Common myeloid progenitor, CD34-positive (primary cell): ENCODE measurements around the gene CCNQ.

Source experiments
- CTCF ChIA-PET: fragments of 350-600 bp; sonication (Branson Sonifier 250); formaldehyde crosslinking; loops from one replicate; lab custom pipeline; 2021; ENCODE audit warnings: antibody characterized with exemption; lab: Charles Lee
- POLR2A ChIA-PET: fragments of 350-600 bp; sonication (Branson Sonifier 250); formaldehyde crosslinking; loops from one replicate; lab custom pipeline; 2021; ENCODE audit warnings: antibody characterized with exemption; lab: Charles Lee
- DNase-seq, 3 donors: peaks; one replicate each; pipeline versions ENCODE4 v3.0.0 to v3.0.0-alpha.2; 2013
- H3K27ac ChIP-seq, 2 experiments: 1 replicate in 1 of 2; 2 replicates in 1 of 2; pipeline ENCODE4 v1.7.0; 2013; ENCODE audit warnings: inconsistent platforms in 2 of 2, low read length in 2 of 2, mild to moderate bottlenecking in 2 of 2, low read depth in 1 of 2, moderate library complexity in 1 of 2; ENCODE audit not compliant: severe bottlenecking in 2 of 2, insufficient read depth in 1 of 2, poor library complexity in 1 of 2
- H3K27me3 ChIP-seq, 5 experiments: replicated peaks in 2 of 5; 1 replicate in 3 of 5; 2 replicates in 2 of 5; pipeline versions ENCODE4 v1.6.1 to v1.7.0; 2013; ENCODE audit warnings: low read length in 4 of 5, mild to moderate bottlenecking in 2 of 5, moderate library complexity in 2 of 5, inconsistent platforms in 1 of 5; ENCODE audit not compliant: insufficient read depth in 5 of 5, control insufficient read depth in 4 of 5
- H3K36me3 ChIP-seq, 4 experiments: 1 replicate in 2 of 4; 2 replicates in 2 of 4; pipeline versions ENCODE4 v1.6.1 to v1.7.0; 2013; ENCODE audit warnings: low read length in 3 of 4, control low read depth in 1 of 4, mild to moderate bottlenecking in 1 of 4; ENCODE audit not compliant: control insufficient read depth in 4 of 4, insufficient read depth in 4 of 4
- H3K4me1 ChIP-seq, 4 experiments: 1 replicate in 3 of 4; 2 replicates in 1 of 4; pipeline versions ENCODE4 v1.6.1 to v1.7.1; 2013; ENCODE audit warnings: low read length in 3 of 4, mild to moderate bottlenecking in 3 of 4, control low read depth in 1 of 4, inconsistent platforms in 1 of 4, moderate library complexity in 1 of 4; ENCODE audit not compliant: control insufficient read depth in 4 of 4, insufficient read depth in 4 of 4; ENCODE audit errors: control extremely low read depth in 1 of 4
- H3K4me3 ChIP-seq, 7 experiments: 1 replicate in 4 of 7; 2 replicates in 3 of 7; pipeline versions ENCODE4 v1.5.1 to v1.7.0; 2013; ENCODE audit warnings: mild to moderate bottlenecking in 7 of 7, low read length in 6 of 7, moderate library complexity in 6 of 7, inconsistent platforms in 2 of 7, low read depth in 2 of 7, control low read depth in 1 of 7; ENCODE audit not compliant: insufficient read depth in 4 of 7, control insufficient read depth in 1 of 7; ENCODE audit errors: extremely low read depth in 1 of 7
- H3K9me3 ChIP-seq, 5 experiments: 1 replicate in 4 of 5; 2 replicates in 1 of 5; pipeline versions ENCODE4 v1.6.1 to v1.7.1; 2013; ENCODE audit warnings: low read length in 4 of 5, mild to moderate bottlenecking in 2 of 5, inconsistent platforms in 1 of 5, low read depth in 1 of 5, moderate library complexity in 1 of 5; ENCODE audit not compliant: control insufficient read depth in 4 of 5, insufficient read depth in 2 of 5; ENCODE audit errors: control extremely low read depth in 1 of 5
- WGBS: methylation state at CpG from one replicate; pipeline ENCODE4 v1.1.5; 2013; ENCODE audit not compliant: insufficient coverage; 5-methylcytosine and 5-hydroxymethylcytosine counted together

Gene CCNQ

GRCh38 chrX:153644356-153645125, 45.6 kb upstream of the CCNQ start:
- WGBS, result 32% methylated on average over 40 of the region's 46 CpGs
- H3K4me1 ChIP-seq, result peaks cover 0 to 26% (median 8%) of the 10 kb centered on the region in 4 experiments
- H3K4me3 ChIP-seq, result peak overlapping the region in 1 of 7 experiments; percentile 33
- H3K27me3 ChIP-seq, result peaks cover 0 to 94% (median 24%) of the 10 kb centered on the region in 5 experiments
- H3K36me3 ChIP-seq, result no peaks in the 10 kb centered on the region
- peaks cover 0 to 5% (median 0%) of the 10 kb centered on the region in 5 experiments for H3K9me3 ChIP-seq
- POLR2A ChIA-PET, result no interaction called here
- DNase-seq, result no peak
- H3K27ac ChIP-seq, result no peak overlapping the region
- CTCF ChIA-PET, result interaction anchor here (0.8 to 2.5 kb wide), 11 partner anchors 9 to 105 kb away, joined by 3 to 12 read pairs (median 4); no protein-coding TSS in a partner anchor

- Histone ChIP-seq H3K27ac (no peak overlapping the region), H3K27me3 (peaks cover 0 to 95% (median 19%) of the 10 kb centered on the region in 5 experiments), H3K36me3 (no peaks in the 10 kb centered on the region), H3K4me1 (peaks cover 0 to 26% (median 8%) of the 10 kb centered on the region in 4 experiments), H3K9me3 (peaks cover 0 to 5% (median 0%) of the 10 kb centered on the region in 5 experiments), H3K4me3 (peak overlapping the region in 2 of 7 experiments; percentile 22 to 28)
- WGBS, result 36% methylated on average over 53 of the region's 84 CpGs
- DNase-seq, result peak in 1 of 3 donors; percentile 23
- CTCF ChIA-PET, result interaction anchor here (1.0 to 2.1 kb wide), 8 partner anchors 8 to 100 kb away, joined by 3 to 12 read pairs (median 4); no protein-coding TSS in a partner anchor
- POLR2A ChIA-PET, result no interaction called here
These were observed 44.8 kb upstream of the CCNQ start for GRCh38 chrX:153643431-153644351.

- no peak for DNase-seq
- Histone ChIP-seq H3K4me1 (peaks cover 0 to 26% (median 8%) of the 10 kb centered on the region in 4 experiments), H3K4me3 (peak overlapping the region in 1 of 7 experiments; percentile 26), H3K9me3 (peaks cover 0 to 4% (median 0%) of the 10 kb centered on the region in 5 experiments), H3K27me3 (peaks cover 0 to 89% (median 19%) of the 10 kb centered on the region in 5 experiments), H3K36me3 (no peaks in the 10 kb centered on the region), H3K27ac (no peak overlapping the region)
- WGBS, result 35% methylated on average over 30 of the region's 48 CpGs
- ChIA-PET POLR2A (no interaction called here), CTCF (interaction anchor here (1.0 to 1.2 kb wide), 2 partner anchors 11 to 78 kb away, joined by 3 to 4 read pairs; no protein-coding TSS in a partner anchor)
These were observed 43.9 kb upstream of the CCNQ start for GRCh38 chrX:153642655-153643430.

- H3K4me3 ChIP-seq, result peak overlapping the region in 3 of 7 experiments; percentile 16 to 28 (median 26)
- no peak overlapping the region for H3K27ac ChIP-seq
- peaks cover 0 to 84% (median 19%) of the 10 kb centered on the region in 5 experiments for H3K27me3 ChIP-seq
- CTCF ChIA-PET, result interaction anchor here (1.0 to 3.7 kb wide), 3 partner anchors 11 to 77 kb away, joined by 3 to 18 read pairs (median 4); no protein-coding TSS in a partner anchor
- H3K9me3 ChIP-seq, result no peaks in the 10 kb centered on the region
- peaks cover 0 to 24% (median 8%) of the 10 kb centered on the region in 4 experiments for H3K4me1 ChIP-seq
- POLR2A ChIA-PET, result no interaction called here
- WGBS, result 37% methylated on average over 35 of the region's 62 CpGs
- peak in 2 of 3 donors; percentile 22 to 41 for DNase-seq
- no peaks in the 10 kb centered on the region for H3K36me3 ChIP-seq
These were observed 43.2 kb upstream of the CCNQ start for GRCh38 chrX:153642051-153642654.

GRCh38 chrX:153641627-153642026, 42.7 kb upstream of the CCNQ start:
- Histone ChIP-seq H3K27me3 (peaks cover 0 to 81% (median 19%) of the 10 kb centered on the region in 5 experiments), H3K9me3 (no peaks in the 10 kb centered on the region), H3K4me1 (peaks cover 0 to 22% (median 8%) of the 10 kb centered on the region in 4 experiments), H3K36me3 (no peaks in the 10 kb centered on the region), H3K27ac (no peak overlapping the region), H3K4me3 (peak overlapping the region in 2 of 7 experiments; percentile 11 to 28)
- DNase-seq, result no peak
- ChIA-PET CTCF (interaction anchor here (1.0 to 3.7 kb wide), 3 partner anchors 8 to 19 kb away, joined by 3 to 18 read pairs (median 6); no protein-coding TSS in a partner anchor), POLR2A (no interaction called here)
- 33% methylated on average over 5 of the region's 8 CpGs for WGBS
